Superior temporal gyrus (tissue), 1 donor: ENCODE measurements around the gene AUTS2.
A peak's percentile ranks its signal among the peaks of the same experiment; 100 is the strongest.

Source experiments
- DNase-seq: peaks from one replicate; pipeline ENCODE4 v3.0.0-alpha.2; 2016; ENCODE audit errors: extremely low spot score

The AUTS2 gene

DNA sequence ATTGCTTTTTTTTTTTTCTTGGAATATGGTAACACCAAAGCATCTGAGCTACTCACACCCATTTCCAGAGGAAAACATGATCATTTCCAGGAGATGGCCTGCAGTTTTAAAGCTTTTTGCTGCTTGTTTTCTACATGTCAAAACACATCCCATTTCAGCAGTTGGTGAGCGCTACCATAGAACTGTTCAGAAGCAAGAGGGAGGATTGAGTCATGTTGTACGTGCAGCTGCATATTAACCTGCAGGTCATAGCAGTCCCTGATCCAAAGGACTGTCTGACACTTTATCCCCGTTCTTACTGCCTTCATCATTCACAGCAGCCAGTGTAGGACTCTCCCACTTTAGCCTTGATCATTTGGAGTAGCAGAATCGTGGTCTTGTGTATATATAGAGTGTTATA lies 124.6 kb downstream of the AUTS2 start:
- DNase-seq = no peak

DNA sequence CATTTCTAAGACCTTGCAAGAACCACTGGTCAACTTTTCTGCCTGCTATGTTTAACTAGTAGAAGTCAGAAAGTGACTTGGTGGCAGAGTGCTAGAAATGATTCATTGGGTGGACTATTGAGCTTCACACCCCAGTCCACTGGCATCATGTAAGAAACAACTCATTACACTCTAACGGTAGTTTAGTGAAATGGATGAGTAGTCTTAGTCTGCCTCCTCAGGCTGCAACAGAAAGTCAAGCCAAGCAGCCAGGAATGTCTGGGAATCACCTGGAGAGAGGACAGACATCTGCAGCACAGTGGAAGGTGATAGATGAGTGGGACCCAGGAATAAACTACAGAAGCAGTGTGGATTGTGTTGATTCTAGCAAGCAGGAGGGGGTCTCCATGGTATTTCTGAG lies 125.4 kb downstream of the AUTS2 start:
- no peak for DNase-seq

DNA sequence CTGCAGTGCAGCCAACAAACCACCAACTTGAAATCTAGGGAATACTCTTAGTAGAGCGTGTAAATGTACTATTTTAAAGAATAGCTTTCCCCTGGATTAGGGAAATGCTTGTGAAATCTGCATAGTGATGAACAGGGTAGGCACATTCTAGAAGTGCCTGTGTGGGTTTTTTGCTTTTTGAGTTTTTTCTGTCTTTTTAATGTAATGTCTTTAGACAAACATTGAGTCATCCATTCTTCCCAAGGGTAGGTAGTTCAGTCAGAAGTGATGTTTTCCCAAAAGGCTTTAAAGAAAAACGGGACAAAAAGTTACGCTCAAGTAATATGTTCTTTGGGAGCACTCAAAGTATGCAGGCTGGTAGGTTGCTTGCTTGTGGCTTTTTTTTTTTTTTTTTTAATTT lies 130.0 kb downstream of the AUTS2 start:
- no peak for DNase-seq

DNA sequence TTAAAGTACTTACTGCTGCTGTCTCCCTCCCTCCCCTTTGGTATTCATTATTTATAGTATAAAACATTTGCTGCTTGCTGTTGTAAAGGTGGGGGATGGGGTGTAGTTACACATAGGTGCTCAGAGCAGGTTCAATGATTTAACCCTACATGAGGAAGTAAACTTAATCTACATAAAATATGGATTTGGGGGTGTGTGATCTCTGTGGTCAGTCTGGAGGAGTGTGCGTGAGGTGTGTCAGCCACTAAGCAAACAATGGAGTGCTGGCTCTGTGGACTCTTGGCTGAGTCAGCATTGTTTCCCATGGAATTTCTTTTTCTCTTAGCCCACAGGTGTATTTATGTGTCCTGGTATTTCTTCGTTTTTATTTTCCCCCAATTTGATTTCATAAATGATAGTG lies 133.9 kb downstream of the AUTS2 start:
- no peak for DNase-seq

DNA sequence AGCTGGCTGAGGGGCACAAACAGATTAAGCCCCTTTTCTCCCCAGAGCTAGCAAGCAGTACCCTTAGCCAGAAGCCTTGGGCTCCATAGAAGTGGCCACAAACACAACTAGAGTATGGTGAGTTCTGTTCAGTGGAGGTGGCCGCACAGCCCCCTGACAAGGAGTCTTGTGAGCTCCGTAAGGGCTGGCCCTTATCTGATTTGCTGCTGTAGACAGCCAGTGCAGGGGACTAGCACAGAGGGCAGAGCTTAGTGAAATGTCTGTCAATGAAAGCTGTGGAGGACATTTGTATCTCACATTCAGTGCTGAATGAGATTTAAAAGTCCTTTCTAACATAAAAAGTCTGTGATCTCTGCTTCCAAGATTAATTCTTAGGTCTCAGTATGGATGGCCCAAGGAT lies 137.3 kb downstream of the AUTS2 start:
- no peak for DNase-seq

DNA sequence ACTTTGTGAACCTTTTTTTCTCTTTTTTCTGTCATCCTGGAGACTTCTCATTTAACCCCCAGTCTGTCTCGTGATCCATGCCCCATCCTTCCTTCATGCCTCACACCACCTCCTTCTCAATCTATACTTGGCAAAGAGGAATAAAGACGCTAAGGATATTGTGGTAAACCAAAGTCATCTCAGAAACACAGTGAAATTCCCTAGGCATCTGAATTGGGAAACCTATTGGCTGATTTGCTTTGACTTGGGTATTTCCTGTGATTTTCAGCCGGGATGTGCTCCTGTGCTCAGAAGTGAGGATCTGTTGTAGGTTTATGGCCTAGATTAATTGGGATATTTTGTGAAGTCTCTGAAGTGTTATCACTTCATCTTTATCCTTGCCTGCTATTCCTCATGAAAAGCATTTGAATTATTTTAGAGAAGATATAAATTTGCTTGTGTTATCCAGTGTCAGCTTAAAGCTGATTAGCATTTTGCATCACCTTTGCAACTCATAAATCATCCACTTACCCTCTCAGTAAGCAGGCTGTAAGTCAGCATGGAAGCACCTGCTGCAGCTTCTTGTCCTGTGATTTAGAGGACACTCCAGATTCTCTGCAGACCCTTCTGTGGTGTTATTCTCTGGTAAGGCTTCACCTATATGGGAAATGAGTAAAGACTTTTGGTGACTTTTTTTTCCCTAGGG lies 138.0 kb downstream of the AUTS2 start:
- DNase-seq = no peak

DNA sequence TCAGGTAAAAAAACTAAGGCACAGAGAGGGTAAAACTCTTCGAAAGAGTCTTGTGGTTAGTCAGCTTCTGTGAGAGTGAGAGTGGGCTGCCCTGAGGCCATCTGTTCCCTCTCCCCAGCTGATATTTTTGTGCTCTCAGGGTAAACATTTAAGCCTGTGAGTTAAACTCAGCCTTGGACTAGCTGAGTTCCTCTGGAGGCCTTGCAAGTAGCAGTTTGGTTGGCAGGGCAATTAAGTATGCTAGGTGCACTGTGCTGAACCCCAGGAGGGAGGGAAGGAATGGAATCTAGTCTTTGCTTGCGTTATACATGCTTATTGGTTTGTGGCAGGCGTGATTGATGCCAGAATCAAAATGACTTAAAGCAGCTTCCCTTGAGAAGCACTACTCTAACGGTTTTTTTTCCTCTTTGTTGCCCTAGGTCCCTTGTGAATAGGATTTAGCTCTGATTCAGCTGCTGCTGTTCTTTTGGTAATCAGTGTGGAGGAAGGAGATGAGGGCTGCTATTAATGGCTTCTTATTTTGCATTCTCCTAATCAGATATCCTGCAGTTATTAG lies 140.2 kb downstream of the AUTS2 start:
- no peak for DNase-seq

DNA sequence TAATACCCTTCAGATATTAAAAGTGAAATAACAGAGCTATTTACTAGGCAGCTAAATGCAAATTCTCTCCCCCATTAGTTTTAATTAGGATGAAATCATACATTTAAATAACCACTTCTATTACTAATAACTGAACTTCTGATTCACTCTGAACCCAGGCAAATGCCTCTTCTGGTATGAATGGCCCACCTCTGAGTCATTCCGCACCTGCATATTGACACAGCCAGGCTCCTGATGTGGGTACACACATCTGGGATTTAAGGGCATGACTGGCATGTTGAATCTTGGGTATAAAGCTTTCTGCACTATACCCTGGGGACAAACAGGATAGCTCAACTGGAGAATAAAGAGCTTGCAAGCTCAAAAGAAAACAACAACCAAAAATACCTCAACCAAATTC lies 140.9 kb downstream of the AUTS2 start:
- no peak for DNase-seq

- peak; percentile 56 for DNase-seq
These were observed 141.7 kb downstream of the AUTS2 start for GRCh38 chr7:69739931-69740431.

DNA sequence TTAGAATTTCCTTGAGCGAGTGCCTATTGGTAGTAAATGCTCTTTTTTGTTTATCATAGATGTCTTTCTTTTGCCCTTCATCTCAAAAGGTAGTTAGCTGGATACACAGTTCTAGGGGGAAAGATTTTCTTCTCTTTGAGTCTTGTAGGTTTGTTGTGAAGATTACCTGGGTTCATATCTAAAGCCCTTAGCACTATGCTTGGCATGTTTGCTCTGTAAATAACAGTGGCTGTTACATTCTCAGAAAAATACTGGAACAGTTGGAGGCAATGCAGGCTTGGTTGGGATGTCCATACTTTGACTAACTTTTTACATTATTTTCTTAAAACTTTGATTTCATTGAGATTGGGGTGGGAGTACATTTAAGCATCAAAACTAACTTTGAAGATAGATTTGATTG lies 144.0 kb downstream of the AUTS2 start:
- no peak for DNase-seq

DNA sequence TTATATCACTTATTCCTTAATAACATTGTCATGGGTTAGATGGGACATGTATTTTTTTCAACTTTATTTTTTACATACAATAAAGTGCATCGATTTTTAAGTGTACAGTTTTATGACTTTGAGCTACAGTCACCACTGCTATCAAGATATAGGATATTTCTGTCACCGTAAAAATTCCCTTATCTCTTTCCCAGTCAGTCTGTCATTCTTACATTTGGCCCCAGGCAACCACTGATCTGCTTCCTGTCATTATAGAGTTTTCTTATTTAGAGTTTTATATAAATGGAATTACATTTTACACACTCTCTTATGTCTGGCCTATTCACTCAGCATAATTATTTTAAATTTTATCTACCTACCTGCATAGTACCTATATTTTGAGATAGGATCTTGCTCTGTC lies 145.2 kb downstream of the AUTS2 start:
- DNase-seq = no peak

DNA sequence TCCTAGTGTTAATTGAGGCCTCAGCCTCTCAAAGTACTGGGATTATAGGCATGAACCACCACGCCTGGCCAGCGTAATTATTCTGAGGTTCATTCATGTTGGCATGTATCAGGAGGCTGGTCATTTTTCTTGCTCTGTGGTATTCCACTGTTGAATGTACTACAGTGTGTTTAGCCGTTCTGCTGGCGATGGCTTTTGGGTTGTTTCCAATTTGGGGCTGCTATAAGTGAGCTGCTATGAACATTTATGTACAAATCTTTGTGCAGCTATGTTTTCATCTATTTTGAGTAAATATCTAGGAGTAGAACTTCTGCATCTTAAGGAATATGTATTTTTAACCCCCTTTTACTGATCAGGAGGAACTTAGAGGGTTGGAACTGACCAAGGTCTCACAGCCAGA lies 145.8 kb downstream of the AUTS2 start:
- DNase-seq = no peak

DNA sequence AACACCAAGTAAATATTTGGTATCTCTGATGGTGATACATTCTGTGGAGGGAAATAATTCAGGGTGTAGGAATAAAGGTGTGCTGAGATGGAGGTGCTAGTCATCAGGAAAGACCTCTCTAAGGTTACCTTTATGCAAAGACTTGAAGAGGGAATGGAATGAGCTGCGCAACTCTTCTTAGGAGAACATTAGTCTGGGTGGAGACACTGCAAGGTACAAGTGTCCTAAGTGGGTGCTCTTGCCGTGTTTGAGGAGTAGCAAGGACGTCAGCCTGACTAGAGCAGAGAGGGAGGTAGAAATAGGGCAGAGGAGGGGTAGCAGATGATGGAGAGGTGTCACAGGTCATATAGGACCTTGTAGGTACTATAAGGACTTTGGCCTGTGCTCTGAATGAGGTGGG lies 148.1 kb downstream of the AUTS2 start:
- DNase-seq = no peak

DNA sequence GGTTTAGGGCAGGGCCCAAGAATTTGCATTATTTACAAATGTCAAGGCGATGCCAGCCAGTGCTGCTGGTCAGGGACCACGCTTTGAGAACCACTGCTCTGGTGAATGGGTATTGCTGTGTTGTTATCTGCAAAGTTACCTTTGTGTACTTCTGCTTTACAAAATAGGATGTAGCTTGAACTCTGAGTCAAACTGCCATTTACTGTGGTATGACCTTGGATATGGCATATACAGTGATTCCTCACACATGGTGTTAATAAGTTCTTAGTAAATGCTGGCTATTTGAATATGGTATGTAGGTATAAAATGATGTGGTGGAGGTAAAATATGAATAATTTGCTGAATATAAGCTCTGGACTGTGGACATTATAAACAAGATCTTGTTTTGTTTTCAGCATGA lies 148.9 kb downstream of the AUTS2 start:
- DNase-seq = no peak

- no peak for DNase-seq
These were observed 150.3 kb downstream of the AUTS2 start for GRCh38 chr7:69748530-69748929.

DNA sequence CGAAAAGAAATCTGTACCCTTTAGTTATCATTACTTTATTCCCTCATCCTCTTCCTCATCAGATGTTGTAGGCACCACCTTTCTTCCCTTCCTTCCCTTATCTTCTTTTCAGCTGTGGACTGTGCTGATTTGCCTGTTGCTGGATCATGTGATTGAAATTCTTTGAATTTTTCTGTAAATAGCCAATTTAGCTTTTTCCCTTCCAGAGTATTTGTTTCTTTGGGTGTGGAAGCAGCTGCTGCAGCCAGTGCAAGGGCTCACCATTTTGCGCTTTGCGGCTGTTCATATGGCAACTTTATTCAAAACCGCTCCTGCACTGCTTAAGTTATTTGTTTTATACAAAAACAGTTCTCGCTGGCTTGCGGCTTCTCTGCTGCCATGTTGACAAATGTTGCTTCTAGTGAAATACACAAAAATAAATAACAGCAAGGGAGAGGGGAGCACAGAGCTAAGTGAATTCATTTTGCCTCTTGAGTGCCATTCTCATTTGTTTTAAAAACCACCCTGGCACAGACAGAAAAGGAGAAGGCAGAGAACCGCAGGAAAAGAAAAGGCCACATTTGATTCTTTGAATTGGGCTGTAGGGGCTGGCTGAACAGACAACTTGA lies 151.2 kb downstream of the AUTS2 start:
- no peak for DNase-seq

- no peak for DNase-seq
These were observed 151.7 kb downstream of the AUTS2 start for GRCh38 chr7:69749994-69750393.

DNA sequence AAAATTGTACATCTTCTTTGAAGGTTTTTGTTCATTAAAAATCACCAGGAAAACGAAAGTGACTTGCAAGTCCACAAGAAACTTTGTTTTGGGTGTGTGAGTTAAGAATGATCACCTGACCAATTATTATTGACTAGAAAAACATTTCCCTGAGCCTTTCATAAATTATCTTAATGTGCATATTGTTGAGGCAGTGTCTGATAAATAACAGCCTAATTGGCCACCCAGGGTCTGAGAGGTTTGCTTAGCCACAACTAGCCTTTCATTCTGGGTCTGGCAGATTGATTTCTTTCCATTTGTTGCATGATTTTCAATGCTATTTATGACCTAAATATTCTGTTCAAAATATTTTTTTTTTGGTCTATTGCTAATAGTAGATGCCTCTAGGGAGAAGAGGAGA lies 152.8 kb downstream of the AUTS2 start:
- DNase-seq = no peak

DNA sequence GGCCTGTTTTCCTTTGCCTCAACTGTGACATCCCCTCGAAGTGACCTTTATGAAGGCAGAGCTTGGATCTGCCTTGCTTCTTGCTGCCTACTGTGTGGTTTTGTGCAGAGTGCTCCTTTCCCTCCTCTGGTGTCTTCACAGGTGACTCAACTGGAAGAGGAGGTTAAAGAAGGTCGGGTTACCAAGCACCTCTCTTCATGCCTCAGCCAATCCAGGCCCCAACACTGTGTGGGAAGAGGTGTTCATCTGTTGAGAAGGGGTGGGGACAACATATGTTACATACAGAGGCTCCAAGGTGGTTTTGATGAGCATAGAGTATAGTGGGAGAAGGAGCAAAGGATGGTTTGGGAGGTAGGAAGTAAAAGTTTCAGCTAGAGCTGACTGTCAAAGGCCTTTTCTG lies 155.7 kb downstream of the AUTS2 start:
- no peak for DNase-seq

- DNase-seq = no peak
These were observed 156.2 kb downstream of the AUTS2 start for GRCh38 chr7:69754476-69754875.

DNA sequence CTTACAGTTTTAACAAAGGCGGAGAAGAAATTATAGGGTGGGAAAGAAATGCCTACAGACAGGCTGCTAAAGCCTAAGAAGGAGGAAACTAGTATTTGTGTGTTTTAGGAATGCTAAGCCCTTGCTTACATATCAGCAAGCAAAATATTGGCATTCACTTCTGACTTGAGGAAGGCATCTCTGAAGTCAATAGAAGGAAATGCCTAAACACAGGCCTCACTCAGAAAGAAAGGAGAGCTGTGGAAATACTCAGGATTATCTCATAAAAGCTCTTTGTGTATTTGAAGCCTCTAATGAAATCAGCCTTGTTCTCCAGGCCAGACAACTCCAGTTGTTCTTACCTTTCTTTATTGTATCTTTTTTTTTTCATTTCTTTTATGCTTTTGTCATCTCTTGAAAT lies 158.0 kb downstream of the AUTS2 start:
- DNase-seq = no peak

- DNase-seq = no peak
These were observed 159.3 kb downstream of the AUTS2 start for GRCh38 chr7:69757528-69757927.

DNA sequence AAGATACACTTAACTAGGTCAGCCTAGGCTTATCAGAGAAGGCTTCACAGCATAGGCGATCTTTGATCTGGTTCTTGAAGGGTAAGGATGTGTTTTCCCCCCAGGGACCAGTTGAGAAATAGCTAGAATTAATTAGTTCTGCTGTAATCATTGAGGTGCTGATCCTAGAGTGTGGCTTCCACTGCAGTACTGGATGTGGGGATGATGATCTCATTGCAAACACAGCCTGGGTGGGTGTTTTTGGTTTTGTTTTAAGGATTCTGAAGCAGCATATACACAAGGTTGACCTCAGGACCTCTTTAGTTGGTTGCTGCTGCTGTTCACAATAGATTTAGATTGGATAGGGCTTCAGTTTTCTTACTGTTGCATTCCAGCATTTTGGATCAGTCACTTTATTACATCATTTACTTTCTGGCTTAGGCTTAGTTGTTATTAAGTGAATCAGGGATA lies 159.7 kb downstream of the AUTS2 start:
- DNase-seq = no peak
